HepG2 (cell line): ENCODE data around the gene CXCL6. TPM values are rescaled to one million over a fixed set of nuclear protein-coding genes. Genes with fewer than 3 reads are reported as not detected.
A peak's percentile ranks its signal among the peaks of the same experiment; 100 is the strongest.

Source experiments
- ATAC-seq: fragments of 200-7000 bp; cut with Tn5 transposase; 3 replicates; pipeline ENCODE4 v1.9.1; 2020; ENCODE audit warnings: mild to moderate bottlenecking, moderate library complexity
- BruUV-seq: library from RNA; stranded (reverse); fragments of 400-500 nt; replicated peaks from 2 replicates; lab custom pipeline; 2021; lab: Mats Ljungman, UMichigan
- CTCF ChIA-PET: fragments of 300-600 bp; formaldehyde crosslinking; extraction: SDS; loops from one replicate; lab custom pipeline; 2021; ENCODE audit warnings: low total read pairs, inconsistent platforms, low intra/inter-chr PET ratio; lab: Yijun Ruan, JAX
- POLR2A ChIA-PET: fragments of 350-600 bp; sonication (Branson Sonifier 250); formaldehyde crosslinking; loops from one replicate; lab custom pipeline; 2020; ENCODE audit warnings: antibody characterized with exemption, inconsistent platforms; lab: Yijun Ruan, JAX
- DNase-seq: peaks from one replicate; pipeline ENCODE4 v3.0.0-alpha.2; 2015; ENCODE audit warnings: low spot score
- FAIRE-seq: peaks from 3 replicates; lab custom pipeline; 2011; peaks lifted over from hg19 to GRCh38; lab: Jason Lieb, UNC
- H2AFZ ChIP-seq: one replicate; pipeline ENCODE4 v1.6.1; 2011; ENCODE audit warnings: low read length, inconsistent platforms
- H3K27ac ChIP-seq: fragments of 300-600 bp; 3 replicates; pipeline ENCODE4 v1.8.0; 2011; ENCODE audit warnings: mixed run types, mild to moderate bottlenecking, mixed read lengths, low read length, inconsistent platforms; ENCODE audit not compliant: insufficient read depth; ENCODE audit errors: extremely low read length
- H3K27me3 ChIP-seq, 2 experiments: fragments of 200-600 bp in 1 of 2; 2 replicates in 1 of 2; 3 replicates in 1 of 2; pipeline versions ENCODE4 v1.6.0 to v1.8.0; 2011; ENCODE audit warnings: low read length in 2 of 2, mild to moderate bottlenecking in 2 of 2, moderate library complexity in 2 of 2, inconsistent platforms in 1 of 2; ENCODE audit not compliant: insufficient read depth in 2 of 2, control insufficient read depth in 1 of 2
- H3K36me3 ChIP-seq, 2 experiments: fragments of 200-600 bp in 1 of 2; replicated peaks in 1 of 2; 2 replicates in 1 of 2; 3 replicates in 1 of 2; pipeline versions ENCODE4 v1.5.1 to v1.8.0; 2011; ENCODE audit warnings: low read length in 2 of 2, inconsistent platforms in 1 of 2; ENCODE audit not compliant: insufficient read depth in 2 of 2, control insufficient read depth in 1 of 2
- H3K4me1 ChIP-seq: 2 replicates; pipeline ENCODE4 v1.5.1; 2012; ENCODE audit warnings: low read length, inconsistent platforms; ENCODE audit not compliant: insufficient read depth
- H3K4me2 ChIP-seq: 2 replicates; pipeline ENCODE4 v1.6.0; 2011; ENCODE audit warnings: low read depth, low read length, inconsistent platforms
- H3K4me3 ChIP-seq, 3 experiments: fragments of 200-600 bp in 1 of 3; sonication (generic), shearing (Covaris generic) in 1 of 3; replicated peaks in 1 of 3; 2 replicates each; pipeline ENCODE4 v1.5.1; 2011 to 2016; ENCODE audit warnings: low read length in 3 of 3, inconsistent platforms in 2 of 3, low read depth in 2 of 3, mild to moderate bottlenecking in 2 of 3, control low read depth in 1 of 3, mixed read lengths in 1 of 3; ENCODE audit not compliant: insufficient read depth in 1 of 3
- H3K79me2 ChIP-seq: one replicate; pipeline ENCODE4 v1.6.1; 2011; ENCODE audit warnings: low read length, inconsistent platforms; ENCODE audit not compliant: insufficient read depth
- H3K9ac ChIP-seq: 2 replicates; pipeline ENCODE4 v1.6.0; 2011; ENCODE audit warnings: mild to moderate bottlenecking, low read depth, low read length, inconsistent platforms; ENCODE audit not compliant: insufficient read depth
- H3K9me3 ChIP-seq: 2 replicates; pipeline ENCODE4 v1.5.1; 2012; ENCODE audit warnings: mild to moderate bottlenecking, low read length
- H4K20me1 ChIP-seq: 2 replicates; pipeline ENCODE4 v1.6.0; 2011; ENCODE audit warnings: inconsistent platforms, mild to moderate bottlenecking, low read length, moderate library complexity; ENCODE audit not compliant: insufficient read depth
- CEBPB ChIP-seq: IDR thresholded peaks from 2 replicates; pipeline ENCODE4 v1.6.1; 2011; ENCODE audit warnings: low read depth, low read length, improper control_type of control experiment, borderline replicate concordance
- CENPT ChIP-seq: sonication (generic); formaldehyde crosslinking; IDR thresholded peaks from 2 replicates; pipeline ENCODE4 v1.8.0; 2022; ENCODE audit warnings: low read depth, mild to moderate bottlenecking, moderate library complexity, missing genetic modification reagents
- GZF1 ChIP-seq: sonication (generic); formaldehyde crosslinking; IDR thresholded peaks from 2 replicates; pipeline ENCODE4 v1.5.1; 2020; ENCODE audit warnings: mild to moderate bottlenecking, missing genetic modification reagents
- HDAC2 ChIP-seq: sonication (generic); formaldehyde crosslinking; IDR thresholded peaks from 2 replicates; pipeline ENCODE4 v1.4.0; 2020; ENCODE audit warnings: missing genetic modification reagents
- IKZF4 ChIP-seq: sonication (generic); formaldehyde crosslinking; IDR thresholded peaks from 2 replicates; pipeline ENCODE4 v1.5.1; 2020; ENCODE audit warnings: borderline replicate concordance, mild to moderate bottlenecking, low read depth, missing genetic modification reagents; ENCODE audit errors: not compliant biosample characterization
- NFKB2 ChIP-seq: sonication (generic); formaldehyde crosslinking; IDR thresholded peaks from 2 replicates; pipeline ENCODE4 v1.4.0; 2020; ENCODE audit warnings: missing genetic modification reagents, borderline replicate concordance
- NR0B2 ChIP-seq: sonication (generic); formaldehyde crosslinking; IDR thresholded peaks from 2 replicates; pipeline ENCODE4 v1.4.0; 2020; ENCODE audit warnings: mild to moderate bottlenecking, missing genetic modification reagents
- PREB ChIP-seq: sonication (generic); formaldehyde crosslinking; IDR thresholded peaks from 2 replicates; pipeline ENCODE4 v1.4.0; 2020; ENCODE audit warnings: missing genetic modification reagents
- SRSF1 ChIP-seq: fragments of 200-400 bp; formaldehyde crosslinking; optimal IDR thresholded peaks from 2 replicates; pipeline ENCODE3; 2017; ENCODE audit warnings: mild to moderate bottlenecking, low read depth, low read length, moderate library complexity
- YY1 ChIP-seq: IDR thresholded peaks from 2 replicates; pipeline ENCODE4 v1.6.1; 2011; ENCODE audit warnings: low read length, low read depth, moderate library complexity, mild to moderate bottlenecking; ENCODE audit not compliant: insufficient read depth, insufficient replicate concordance
- ZMYM2 ChIP-seq: sonication (generic); formaldehyde crosslinking; IDR thresholded peaks from 2 replicates; pipeline ENCODE4 v1.8.0; 2022; ENCODE audit warnings: mild to moderate bottlenecking, missing genetic modification reagents
- ZNF550 ChIP-seq: sonication (generic); formaldehyde crosslinking; IDR thresholded peaks from 2 replicates; pipeline ENCODE4 v1.4.0; 2020; ENCODE audit warnings: mild to moderate bottlenecking, missing genetic modification reagents, borderline replicate concordance
- ZNF749 ChIP-seq: sonication (generic); formaldehyde crosslinking; IDR thresholded peaks from 2 replicates; pipeline ENCODE4 v1.8.0; 2022; ENCODE audit warnings: mild to moderate bottlenecking, missing genetic modification reagents, moderate library complexity, borderline replicate concordance
- WGBS: methylation state at CpG from one replicate; pipeline ENCODE4 v1.1.6; 2017; ENCODE audit warnings: low lambda C conversion rate; 5-methylcytosine and 5-hydroxymethylcytosine counted together
- in situ Hi-C: cut with HindIII; loops from 2 replicates; pipeline ENCODE4 v1.10.0; 2017; ENCODE audit warnings: low pct_unique_long_range_greater_than_20kb; ENCODE audit not compliant: extremely low pct_ligation_motif_present
- intact Hi-C: fragments of 100-400 bp; cut with micrococcal nuclease; formaldehyde crosslinking; loops from one replicate; pipeline ENCODE4 v1.10.0; 2022; ENCODE audit not compliant: unreplicated experiment
- polyA plus RNA-seq, 8 experiments: library from polyadenylated mRNA; depleted of rRNA in 3 of 8; stranded (reverse) in 7 of 8; unstranded in 1 of 8; fragments of >200 nt; fragmentation: Illumina TruSeq in 4 of 8; extraction: Trizol in 4 of 8; gene quantifications; 2 replicates each; pipeline versions ENCODE4 v1.2.1 to v1.2.3, GENCODE V29; 2011 to 2016; ENCODE audit warnings: low read depth in 4 of 8, missing spikeins in 1 of 8, mixed read lengths in 1 of 8; ENCODE audit not compliant: insufficient read depth in 1 of 8
- total RNA-seq, 5 experiments: library from RNA; depleted of rRNA; stranded (reverse); fragments of >200 nt; fragmentation: Illumina TruSeq; extraction: Trizol; gene quantifications; 2 replicates each; pipeline ENCODE4 v1.2.3, GENCODE V29; 2016; ENCODE audit warnings: low read depth in 1 of 5

Gene CXCL6
- total and polyA plus RNA-seq, 2 of the 13 experiments (the other 11 are each of a cell fraction or from before 2014, with no cell fraction given) = not detected

GRCh38 chr4:73848183-73848777, 11.8 kb downstream of the CXCL6 start:
- no peak overlapping the region for H3K27ac ChIP-seq
- intact Hi-C loops (no loop called here), in situ Hi-C loops (no loop called here)
- no peaks in the 10 kb centered on the region for H3K4me1 ChIP-seq
- no TSS peak for BruUV-seq
- DNase-seq (no peak), ATAC-seq (no peak), FAIRE-seq (no peak)
- no peak overlapping the region for H3K4me3 ChIP-seq
- H3K9me3 ChIP-seq = no peaks in the 10 kb centered on the region
- TF ChIP-seq NR0B2 (CRISPR knock-in tag) (no peak), CEBPB (peak; percentile 15; the same call in 1 of the 2 replicates), CENPT (CRISPR knock-in tag) (no peak), PREB (no peak)
- no peak overlapping the region for H3K4me2 ChIP-seq
- ChIA-PET POLR2A (no interaction called here), CTCF (no interaction called here)
- peaks cover 0 to 1% of the 10 kb centered on the region in 2 experiments; a peak in 1 of 5 replicates for H3K27me3 ChIP-seq
- no peaks in the 10 kb centered on the region for H3K79me2 ChIP-seq
- H2AFZ ChIP-seq = no peak overlapping the region
- no peaks in the 10 kb centered on the region for H3K36me3 ChIP-seq
- H4K20me1 ChIP-seq = no peaks in the 10 kb centered on the region
- no peak overlapping the region for H3K9ac ChIP-seq
- WGBS = 0% methylated on average over 1 of the region's 1 CpG

- no peak overlapping the region for H3K4me2 ChIP-seq
- DNase-seq = no peak
- CTCF ChIA-PET = no interaction called here
- POLR2A ChIA-PET = no interaction called here
- H3K9ac ChIP-seq = no peak overlapping the region
- in situ Hi-C loops (no loop called here), intact Hi-C loops (no loop called here)
- H2AFZ ChIP-seq = no peak overlapping the region
- H3K36me3 ChIP-seq = no peaks in the 10 kb centered on the region
- WGBS = 10% methylated on average over 4 of the region's 4 CpGs
- FAIRE-seq = no peak
- H3K4me1 ChIP-seq = no peaks in the 10 kb centered on the region
- BruUV-seq = no TSS peak
- H3K9me3 ChIP-seq = no peaks in the 10 kb centered on the region
- no peak for TF ChIP-seq YY1
- TF ChIP-seq NFKB2 (CRISPR knock-in tag) = no peak
- TF ChIP-seq HDAC2 (CRISPR knock-in tag) = no peak
- no peak for TF ChIP-seq GZF1
- TF ChIP-seq ZMYM2 (CRISPR knock-in tag) = no peak
- no peak for TF ChIP-seq SRSF1
- TF ChIP-seq ZNF749 (CRISPR knock-in tag) = no peak
- TF ChIP-seq ZNF550 (CRISPR knock-in tag) = no peak
- no peak for TF ChIP-seq IKZF4 (CRISPR knock-in tag)
- no peaks in the 10 kb centered on the region for H4K20me1 ChIP-seq
- H3K27me3 ChIP-seq = peaks cover 0 to 1% of the 10 kb centered on the region in 2 experiments; a peak in 1 of 5 replicates
- H3K27ac ChIP-seq = no peak overlapping the region
- no peaks in the 10 kb centered on the region for H3K79me2 ChIP-seq
- no peak overlapping the region for H3K4me3 ChIP-seq
- ATAC-seq = no peak
Observed at GRCh38 chr4:73850261-73850970, 13.9 kb downstream of the CXCL6 start.
